Adrenal gland (tissue), 5 donors: ENCODE measurements around the gene BCL6.

Experiments
- POLR2A ChIP-seq, 2 donors: fragments of 450-650 bp; IDR thresholded peaks; one replicate each; pipeline ENCODE4 v1.6.1; 2017; ENCODE audit warnings: antibody characterized with exemption in 2 of 2, mild to moderate bottlenecking in 2 of 2, moderate library complexity in 1 of 2
- TF ChIP-seq, protein P1 (sequence below), 6 experiments: fragments of 450-650 bp in 4 of 6; fragments of 200-600 bp in 2 of 6; sonication (generic) in 1 of 6; IDR thresholded peaks; 1 replicate in 5 of 6; 2 replicates in 1 of 6; pipeline versions ENCODE4 v1.5.1 to v1.8.0; 2016 to 2021; ENCODE audit warnings: antibody characterized with exemption in 6 of 6, mild to moderate bottlenecking in 2 of 6, moderate library complexity in 1 of 6
- donor health status: DM: no; HTN: no; CAD: no.

DNA sequence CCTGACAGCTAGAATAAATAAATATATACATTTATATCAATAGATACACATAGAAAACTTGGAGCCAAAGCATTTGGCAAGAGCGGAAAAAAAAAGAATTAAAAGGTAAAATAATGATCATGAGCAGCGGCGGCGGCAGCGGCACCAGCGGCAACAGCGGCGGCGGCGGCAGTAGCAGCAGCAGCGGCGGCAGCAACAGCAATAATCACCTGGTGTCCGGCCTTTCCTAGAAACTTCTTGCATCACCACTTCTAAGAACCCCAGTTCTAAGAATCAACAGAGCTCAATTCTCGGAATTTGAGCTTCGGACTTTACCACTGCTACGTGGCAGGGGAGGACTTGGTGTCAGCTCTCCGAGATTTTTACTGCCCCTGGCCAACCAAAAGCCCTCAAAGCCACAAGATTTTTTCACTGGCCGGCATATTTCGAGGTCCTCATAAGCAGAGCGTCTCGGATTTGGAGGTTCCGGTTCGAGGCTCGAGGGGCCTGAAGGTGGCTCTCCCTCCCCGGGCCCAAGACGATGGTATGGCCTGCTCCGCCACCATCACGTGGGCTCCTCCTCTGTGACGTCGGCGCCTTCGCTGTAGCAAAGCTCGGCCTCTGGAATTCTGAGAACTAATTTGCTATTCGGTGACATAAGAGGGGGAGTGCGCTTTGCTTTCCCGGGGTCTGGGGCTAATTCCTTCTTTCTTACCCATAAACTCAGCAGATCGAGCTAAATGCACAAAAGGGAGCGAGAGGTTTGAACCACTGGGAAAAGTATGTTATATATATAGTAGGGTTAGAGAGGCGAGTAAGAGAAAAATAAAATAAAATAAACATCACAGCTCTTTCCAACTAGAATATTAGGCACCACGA lies at the start of gene BCL6:
- TF ChIP-seq, protein P1, sequence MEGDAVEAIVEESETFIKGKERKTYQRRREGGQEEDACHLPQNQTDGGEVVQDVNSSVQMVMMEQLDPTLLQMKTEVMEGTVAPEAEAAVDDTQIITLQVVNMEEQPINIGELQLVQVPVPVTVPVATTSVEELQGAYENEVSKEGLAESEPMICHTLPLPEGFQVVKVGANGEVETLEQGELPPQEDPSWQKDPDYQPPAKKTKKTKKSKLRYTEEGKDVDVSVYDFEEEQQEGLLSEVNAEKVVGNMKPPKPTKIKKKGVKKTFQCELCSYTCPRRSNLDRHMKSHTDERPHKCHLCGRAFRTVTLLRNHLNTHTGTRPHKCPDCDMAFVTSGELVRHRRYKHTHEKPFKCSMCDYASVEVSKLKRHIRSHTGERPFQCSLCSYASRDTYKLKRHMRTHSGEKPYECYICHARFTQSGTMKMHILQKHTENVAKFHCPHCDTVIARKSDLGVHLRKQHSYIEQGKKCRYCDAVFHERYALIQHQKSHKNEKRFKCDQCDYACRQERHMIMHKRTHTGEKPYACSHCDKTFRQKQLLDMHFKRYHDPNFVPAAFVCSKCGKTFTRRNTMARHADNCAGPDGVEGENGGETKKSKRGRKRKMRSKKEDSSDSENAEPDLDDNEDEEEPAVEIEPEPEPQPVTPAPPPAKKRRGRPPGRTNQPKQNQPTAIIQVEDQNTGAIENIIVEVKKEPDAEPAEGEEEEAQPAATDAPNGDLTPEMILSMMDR (IDR thresholded peaks at IDR 0.05) = peak in 3 of 6 experiments; percentile 5 to 27 (median 8)
- peak; percentile 98 for TF ChIP-seq POLR2A (IDR thresholded peaks at IDR 0.05)
